GM12874 (cell line): ENCODE data around the gene CBX2.

Source experiments
- TF ChIP-seq, protein P1 (sequence below): IDR thresholded peaks from 2 replicates; pipeline ENCODE4 v1.5.1; 2011; ENCODE audit warnings: low read depth, mild to moderate bottlenecking, control low read depth, low read length, moderate library complexity; ENCODE audit not compliant: insufficient read depth

The CBX2 gene

GRCh38 chr17:79832218-79833109 lies 54.5 kb downstream of the CBX2 start:
- TF ChIP-seq, protein P1, sequence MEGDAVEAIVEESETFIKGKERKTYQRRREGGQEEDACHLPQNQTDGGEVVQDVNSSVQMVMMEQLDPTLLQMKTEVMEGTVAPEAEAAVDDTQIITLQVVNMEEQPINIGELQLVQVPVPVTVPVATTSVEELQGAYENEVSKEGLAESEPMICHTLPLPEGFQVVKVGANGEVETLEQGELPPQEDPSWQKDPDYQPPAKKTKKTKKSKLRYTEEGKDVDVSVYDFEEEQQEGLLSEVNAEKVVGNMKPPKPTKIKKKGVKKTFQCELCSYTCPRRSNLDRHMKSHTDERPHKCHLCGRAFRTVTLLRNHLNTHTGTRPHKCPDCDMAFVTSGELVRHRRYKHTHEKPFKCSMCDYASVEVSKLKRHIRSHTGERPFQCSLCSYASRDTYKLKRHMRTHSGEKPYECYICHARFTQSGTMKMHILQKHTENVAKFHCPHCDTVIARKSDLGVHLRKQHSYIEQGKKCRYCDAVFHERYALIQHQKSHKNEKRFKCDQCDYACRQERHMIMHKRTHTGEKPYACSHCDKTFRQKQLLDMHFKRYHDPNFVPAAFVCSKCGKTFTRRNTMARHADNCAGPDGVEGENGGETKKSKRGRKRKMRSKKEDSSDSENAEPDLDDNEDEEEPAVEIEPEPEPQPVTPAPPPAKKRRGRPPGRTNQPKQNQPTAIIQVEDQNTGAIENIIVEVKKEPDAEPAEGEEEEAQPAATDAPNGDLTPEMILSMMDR: no peak

- TF ChIP-seq, protein P1: no peak
Observed at GRCh38 chr17:79833110-79833450, 55.1 kb downstream of the CBX2 start.

DNA sequence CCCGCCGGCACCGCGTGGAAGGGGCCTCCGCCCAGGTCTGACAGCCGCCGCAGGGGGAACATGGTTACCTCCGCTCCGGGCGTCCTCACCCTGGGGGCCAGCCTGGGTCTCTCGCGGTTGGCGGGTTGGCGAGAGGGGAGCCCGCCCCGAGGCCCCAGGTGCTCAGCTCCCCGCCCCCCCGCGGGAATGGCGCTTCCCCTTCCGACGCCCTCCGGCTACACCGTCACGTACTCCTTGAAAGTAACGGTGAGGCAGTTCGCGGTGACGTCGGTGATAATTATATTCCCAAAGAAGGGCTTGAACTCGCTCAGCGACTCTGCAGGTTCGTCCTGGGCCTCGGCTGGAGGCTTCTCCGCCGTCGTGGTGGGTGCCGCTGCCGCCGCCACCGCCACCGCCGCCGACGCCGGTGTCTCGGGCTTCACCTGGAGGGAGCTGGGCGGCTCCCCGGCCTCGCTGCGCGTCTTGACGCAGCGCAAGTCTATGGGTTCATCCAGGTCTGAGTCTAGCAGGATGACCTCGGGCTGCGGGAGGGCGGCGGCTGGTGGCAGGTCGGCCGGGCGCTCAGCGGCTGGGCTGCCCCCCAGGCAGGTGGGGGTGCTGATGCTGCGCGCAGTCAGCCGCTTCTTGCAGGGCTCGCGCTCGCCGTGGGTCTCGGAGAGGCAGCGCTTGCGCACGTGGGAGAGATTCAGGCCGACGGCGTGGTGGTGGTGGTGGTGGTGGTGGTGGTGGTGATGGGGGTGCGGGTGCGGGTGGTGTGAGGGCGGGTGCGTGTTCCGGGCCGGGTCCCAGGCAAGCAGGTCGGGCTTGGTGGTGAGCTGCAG lies 56.0 kb downstream of the CBX2 start:
- TF ChIP-seq, protein P1: no peak

- TF ChIP-seq, protein P1: peak; percentile 77
Observed at GRCh38 chr17:79834565-79835469, 56.9 kb downstream of the CBX2 start.

- TF ChIP-seq, protein P1: no peak
Observed at GRCh38 chr17:79835470-79835899, 57.5 kb downstream of the CBX2 start.

DNA sequence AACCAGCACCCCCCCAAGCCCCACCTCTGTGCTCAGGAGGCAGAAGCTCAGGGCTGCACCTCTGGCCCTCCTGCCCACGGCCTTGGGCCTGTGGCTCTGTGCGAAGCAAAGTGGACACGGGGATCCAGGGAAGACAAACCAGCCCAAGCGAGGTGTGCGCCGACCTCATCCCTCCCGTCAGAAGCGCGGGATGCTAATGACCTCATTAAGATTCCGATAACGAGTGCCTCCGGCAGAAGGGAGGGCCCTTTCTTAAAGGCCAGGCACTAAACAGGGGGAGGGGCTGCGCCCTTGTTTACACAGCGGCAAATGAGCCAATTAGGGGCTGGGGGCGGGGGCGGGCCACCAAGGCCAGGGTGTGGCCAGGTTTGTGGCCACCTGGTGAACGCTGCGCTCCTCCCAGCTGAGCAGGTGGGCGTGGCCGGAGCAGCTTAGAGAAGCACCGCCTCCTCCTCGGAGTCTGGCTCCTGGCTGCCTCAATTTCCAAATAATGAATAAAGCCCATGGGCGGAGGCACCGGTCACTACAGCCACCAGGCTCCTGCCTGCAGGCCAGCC lies 58.1 kb downstream of the CBX2 start:
- TF ChIP-seq, protein P1: no peak

DNA sequence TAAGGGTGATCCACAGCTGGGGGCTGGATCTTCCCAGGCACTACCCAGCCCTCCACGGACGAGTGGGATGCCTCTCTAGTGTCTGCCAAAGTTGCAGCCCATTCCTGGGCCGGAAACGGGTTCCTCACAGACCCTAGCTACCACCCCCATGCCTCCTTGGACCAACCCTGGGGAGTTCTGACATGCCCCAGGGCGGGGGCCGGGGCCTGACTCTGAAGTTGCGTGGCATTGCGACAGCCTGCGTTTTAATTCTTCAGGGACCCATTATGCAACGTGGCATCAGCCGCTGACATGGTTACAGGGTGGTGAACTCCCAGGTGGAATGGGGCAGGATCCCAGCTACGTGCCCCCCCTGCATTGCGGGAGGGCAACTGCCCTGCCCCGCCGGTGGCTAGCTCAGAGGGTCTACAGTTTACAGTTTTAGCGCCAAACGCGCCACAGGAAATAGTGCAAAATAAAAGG lies 58.6 kb downstream of the CBX2 start:
- TF ChIP-seq, protein P1: no peak
